ENCODE results near the gene ZNF143.
A peak's percentile ranks its signal among the peaks of the same experiment; 100 is the strongest.
"Not testable (repeated sequence)": the region's sequence is repeated elsewhere in the genome, so short reads cannot be mapped to it uniquely, and the experiment has no call there.

The ZNF143 gene

GRCh38 chr11:9460322-9461062 is at the start of gene ZNF143:
ZNF143 (plus strand) TSS chr11:9461012; CDS start chr11:9471309, 10,297 bp downstream.
- DNase-seq: peak; percentile 100

- DNase-seq: no peak
Observed at GRCh38 chr11:9428706-9429105, 32.1 kb upstream of the ZNF143 start.

GRCh38 chr11:9438611-9439010 is 22.2 kb upstream of the ZNF143 start:
- no peak for DNase-seq

- DNase-seq: peak; percentile 24
Observed at GRCh38 chr11:9446230-9446629, 14.6 kb upstream of the ZNF143 start.

- no peak for DNase-seq
Observed at GRCh38 chr11:9448576-9449352, 12.0 kb upstream of the ZNF143 start.

GRCh38 chr11:9452023-9452422 is 8.8 kb upstream of the ZNF143 start:
- not testable (repeated sequence) for DNase-seq

GRCh38 chr11:9455722-9456121 is 5.1 kb upstream of the ZNF143 start:
- no peak for DNase-seq

GRCh38 chr11:9459667-9460321 is 1.0 kb upstream of the ZNF143 start:
- DNase-seq: peak; percentile 73

GRCh38 chr11:9461063-9461759 is 399 bp downstream of the ZNF143 start:
- peak; percentile 95 for DNase-seq

- DNase-seq: peak; percentile 63
Observed at GRCh38 chr11:9461760-9462134, 935 bp downstream of the ZNF143 start.

- DNase-seq: no peak
Observed at GRCh38 chr11:9462172-9462799, 1.5 kb downstream of the ZNF143 start.

GRCh38 chr11:9462806-9463537 is 2.2 kb downstream of the ZNF143 start:
- DNase-seq: no peak

GRCh38 chr11:9470765-9471164 is 10.0 kb downstream of the ZNF143 start:
- DNase-seq: no peak

GRCh38 chr11:9473408-9473807 is 12.6 kb downstream of the ZNF143 start:
- DNase-seq: no peak

GRCh38 chr11:9479899-9480298 is 19.1 kb downstream of the ZNF143 start:
- no peak for DNase-seq

- DNase-seq: no peak
Observed at GRCh38 chr11:9489080-9489765, 28.4 kb downstream of the ZNF143 start.

GRCh38 chr11:9490376-9490775 is 29.6 kb downstream of the ZNF143 start:
- no peak for DNase-seq

- DNase-seq: peak; percentile 41
Observed at GRCh38 chr11:9493492-9493891, 32.7 kb downstream of the ZNF143 start.

GRCh38 chr11:9494316-9494715 is 33.5 kb downstream of the ZNF143 start:
- no peak for DNase-seq

GRCh38 chr11:9495803-9496514 is 35.1 kb downstream of the ZNF143 start:
- DNase-seq: no peak

Data from hematopoietic multipotent progenitor cell treated with erythropoietin and hydrocortisone succinate and interleukin-3 and kit ligand, for 4 days (in vitro differentiated cells).